ENCODE data around the gene PTPRD. TPM values are rescaled to one million over a fixed set of nuclear protein-coding genes. Genes with fewer than 3 reads are reported as not detected.

The PTPRD gene
- total and polyA plus RNA-seq, 2 donors from 2014 or later = 6.4 to 78.9 TPM

GRCh38 chr9:8858596-8859161, 1754.1 kb downstream of the PTPRD start:
- no peaks in the 10 kb centered on the region for H3K9me3 ChIP-seq (ENCODE audit: control insufficient read depth in 2 of 3, insufficient read depth in 1 of 3, low read length in 3 of 3)
- H3K9ac ChIP-seq (ENCODE audit: low read length in 3 of 3) = peak overlapping the region in 2 of 3 donors; percentile 35 to 48
- H3K27me3 ChIP-seq (ENCODE audit: control insufficient read depth, insufficient read depth, low read length) = no peaks in the 10 kb centered on the region
- H3K27ac ChIP-seq (ENCODE audit: low read depth in 2 of 2, low read length in 2 of 2) = peak overlapping the region in 1 of 2 donors; percentile 41
- no peaks in the 10 kb centered on the region for H3K36me3 ChIP-seq (ENCODE audit: control insufficient read depth in 2 of 3, insufficient read depth in 3 of 3, low read length in 3 of 3)
- TF ChIP-seq CTCF (IDR thresholded peaks at IDR 0.05; ENCODE audit: borderline replicate concordance, extremely low read depth, insufficient read depth) = no peak
- FAIRE-seq (no peak), DNase-seq (peak; percentile 57 to 85 (median 66))
- peaks cover under 1 to 5% (median 3%) of the 10 kb centered on the region in 3 donors for H3K4me1 ChIP-seq (ENCODE audit: control insufficient read depth in 2 of 3, insufficient read depth in 2 of 3, low read depth in 1 of 3, low read length in 3 of 3)
- intact Hi-C loops (cut with DNase I) = no loop called here
- peak overlapping the region; percentile 60 to 89 (median 63) for H3K4me3 ChIP-seq (ENCODE audit: low read length in 3 of 3)

- peak overlapping the region in 1 of 2 donors; percentile 41 for H3K27ac ChIP-seq (ENCODE audit: low read depth in 2 of 2, low read length in 2 of 2)
- TF ChIP-seq CTCF (IDR thresholded peaks at IDR 0.05; ENCODE audit: borderline replicate concordance, extremely low read depth, insufficient read depth) = no peak
- FAIRE-seq = no peak
- peak; percentile 77 to 90 (median 88) for DNase-seq
- H3K27me3 ChIP-seq (ENCODE audit: control insufficient read depth, insufficient read depth, low read length) = no peaks in the 10 kb centered on the region
- peaks cover 3 to 5% (median 5%) of the 10 kb centered on the region in 3 donors for H3K4me1 ChIP-seq (ENCODE audit: control insufficient read depth in 2 of 3, insufficient read depth in 2 of 3, low read depth in 1 of 3, low read length in 3 of 3)
- no peaks in the 10 kb centered on the region for H3K36me3 ChIP-seq (ENCODE audit: control insufficient read depth in 2 of 3, insufficient read depth in 3 of 3, low read length in 3 of 3)
- H3K4me3 ChIP-seq (ENCODE audit: low read length in 3 of 3) = peak overlapping the region; percentile 60 to 89 (median 63)
- no peaks in the 10 kb centered on the region for H3K9me3 ChIP-seq (ENCODE audit: control insufficient read depth in 2 of 3, insufficient read depth in 1 of 3, low read length in 3 of 3)
- H3K9ac ChIP-seq (ENCODE audit: low read length in 3 of 3) = peak overlapping the region in 2 of 3 donors; percentile 35 to 48
- intact Hi-C loops (cut with DNase I) = no loop called here
Observed at GRCh38 chr9:8857926-8858595, 1754.7 kb downstream of the PTPRD start.

- peaks cover 5 to 9% (median 6%) of the 10 kb centered on the region in 3 donors for H3K4me1 ChIP-seq (ENCODE audit: control insufficient read depth in 2 of 3, insufficient read depth in 2 of 3, low read depth in 1 of 3, low read length in 3 of 3)
- H3K27ac ChIP-seq (ENCODE audit: low read depth in 2 of 2, low read length in 2 of 2) = peak overlapping the region; percentile 26 to 33
- FAIRE-seq (no peak), DNase-seq (peak in 4 of 5 donors; percentile 67 to 75 (median 72))
- H3K9ac ChIP-seq (ENCODE audit: low read length in 3 of 3) = peak overlapping the region; percentile 36 to 84 (median 43)
- H3K36me3 ChIP-seq (ENCODE audit: control insufficient read depth in 2 of 3, insufficient read depth in 3 of 3, low read length in 3 of 3) = no peaks in the 10 kb centered on the region
- TF ChIP-seq CTCF (IDR thresholded peaks at IDR 0.05; ENCODE audit: borderline replicate concordance, extremely low read depth, insufficient read depth) = no peak
- no peaks in the 10 kb centered on the region for H3K9me3 ChIP-seq (ENCODE audit: control insufficient read depth in 2 of 3, insufficient read depth in 1 of 3, low read length in 3 of 3)
- peak overlapping the region; percentile 58 to 89 (median 60) for H3K4me3 ChIP-seq (ENCODE audit: low read length in 3 of 3)
- H3K27me3 ChIP-seq (ENCODE audit: control insufficient read depth, insufficient read depth, low read length) = no peaks in the 10 kb centered on the region
- intact Hi-C loops (cut with DNase I) = no loop called here
Observed at GRCh38 chr9:8857068-8857925, 1755.5 kb downstream of the PTPRD start.

Data from kidney (tissue), 14 donors.